ENCODE data around the gene SLC39A11.

DNA sequence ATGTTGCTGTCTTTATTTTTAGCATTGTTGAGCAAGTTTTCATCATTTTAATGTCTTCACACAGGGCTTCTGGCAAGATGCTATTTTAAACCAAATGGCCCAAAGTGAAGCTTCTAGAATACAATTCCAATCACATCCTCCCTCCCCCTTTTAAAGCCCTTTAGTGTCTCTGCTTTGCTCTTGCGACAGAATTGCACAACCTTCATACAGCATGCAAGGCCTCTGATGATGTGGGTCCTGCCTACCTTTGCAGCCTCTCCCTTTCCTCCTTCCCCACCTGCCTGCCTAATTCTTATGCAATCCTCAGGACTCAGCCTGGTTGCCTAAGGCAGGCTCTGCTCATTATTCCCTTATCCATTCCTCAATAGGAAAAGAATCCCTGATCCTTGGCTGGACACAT, 381.7 kb downstream of the SLC39A11 start:
- TF ChIP-seq PPARA (CRISPR knock-in tag; IDR thresholded peaks at IDR 0.05; ENCODE audit: borderline replicate concordance) = no peak
- no peak for TF ChIP-seq ZFP30 (CRISPR knock-in tag; IDR thresholded peaks at IDR 0.05)
- no peak for TF ChIP-seq ARNTL (CRISPR knock-in tag; IDR thresholded peaks at IDR 0.05; ENCODE audit: borderline replicate concordance, low read depth)
- TF ChIP-seq POU6F1 (CRISPR knock-in tag; IDR thresholded peaks at IDR 0.05; ENCODE audit: borderline replicate concordance, low read depth) = no peak
- no peak for TF ChIP-seq ZC3H10 (CRISPR knock-in tag; IDR thresholded peaks at IDR 0.05)
- TF ChIP-seq CREB5 (CRISPR knock-in tag; IDR thresholded peaks at IDR 0.05; ENCODE audit: low read depth) = no peak
- TF ChIP-seq, protein P1, sequence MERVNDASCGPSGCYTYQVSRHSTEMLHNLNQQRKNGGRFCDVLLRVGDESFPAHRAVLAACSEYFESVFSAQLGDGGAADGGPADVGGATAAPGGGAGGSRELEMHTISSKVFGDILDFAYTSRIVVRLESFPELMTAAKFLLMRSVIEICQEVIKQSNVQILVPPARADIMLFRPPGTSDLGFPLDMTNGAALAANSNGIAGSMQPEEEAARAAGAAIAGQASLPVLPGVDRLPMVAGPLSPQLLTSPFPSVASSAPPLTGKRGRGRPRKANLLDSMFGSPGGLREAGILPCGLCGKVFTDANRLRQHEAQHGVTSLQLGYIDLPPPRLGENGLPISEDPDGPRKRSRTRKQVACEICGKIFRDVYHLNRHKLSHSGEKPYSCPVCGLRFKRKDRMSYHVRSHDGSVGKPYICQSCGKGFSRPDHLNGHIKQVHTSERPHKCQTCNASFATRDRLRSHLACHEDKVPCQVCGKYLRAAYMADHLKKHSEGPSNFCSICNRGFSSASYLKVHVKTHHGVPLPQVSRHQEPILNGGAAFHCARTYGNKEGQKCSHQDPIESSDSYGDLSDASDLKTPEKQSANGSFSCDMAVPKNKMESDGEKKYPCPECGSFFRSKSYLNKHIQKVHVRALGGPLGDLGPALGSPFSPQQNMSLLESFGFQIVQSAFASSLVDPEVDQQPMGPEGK (CRISPR knock-in tag; IDR thresholded peaks at IDR 0.05; ENCODE audit: borderline replicate concordance) = no peak
- TF ChIP-seq BACH2 (CRISPR knock-in tag; IDR thresholded peaks at IDR 0.05; ENCODE audit: borderline replicate concordance) = no peak
- no peak for TF ChIP-seq ZNF565 (CRISPR knock-in tag; conservative IDR thresholded peaks at IDR 0.05; ENCODE audit: low read depth)
- TF ChIP-seq ZFP3 (CRISPR knock-in tag; IDR thresholded peaks at IDR 0.05) = no peak
- no peak for TF ChIP-seq TCF4 (CRISPR knock-in tag; IDR thresholded peaks at IDR 0.05; ENCODE audit: borderline replicate concordance)
- no peak for TF ChIP-seq RARB (CRISPR knock-in tag; IDR thresholded peaks at IDR 0.05)
- TF ChIP-seq ZNF8 (CRISPR knock-in tag; IDR thresholded peaks at IDR 0.05) = no peak

Data from SK-N-SH treated with all-trans-retinoic acid at 6 μM for 48 hours (cell line).